SK-N-SH (cell line): Measurements from ENCODE around the gene MCM9. TPM values are rescaled to one million over a fixed set of nuclear protein-coding genes. Genes with fewer than 3 reads are reported as not detected.

ENCODE experiments used
- CTCF ChIA-PET: fragments of 300-600, 350-600 bp; formaldehyde crosslinking; extraction: SDS; loops from one replicate; lab custom pipeline; 2021; lab: Yijun Ruan, JAX
- POLR2A ChIA-PET: fragments of 350-600 bp; sonication (Branson Sonifier 250); formaldehyde crosslinking; extraction: SDS; loops from one replicate; lab custom pipeline; 2020; ENCODE audit warnings: antibody characterized with exemption, inconsistent platforms; lab: Yijun Ruan, JAX
- DNase-seq: peaks from one replicate; pipeline ENCODE4 v3.0.0; 2012
- H2AFZ ChIP-seq: fragments of 200-600 bp; sonication (generic); 2 replicates; pipeline ENCODE4 v1.8.1; 2016; ENCODE audit warnings: antibody characterized with exemption, mild to moderate bottlenecking, low read depth
- H3F3A ChIP-seq: fragments of 200-600 bp; sonication (generic); replicated peaks from 2 replicates; pipeline ENCODE3; 2016; ENCODE audit warnings: antibody characterized with exemption, mild to moderate bottlenecking; ENCODE audit not compliant: insufficient read depth
- H3K27ac ChIP-seq, 2 experiments: fragments of 200-500 bp in 1 of 2; fragments of 200-600 bp in 1 of 2; sonication (Bioruptor generic) in 1 of 2; sonication (generic), shearing (Covaris generic) in 1 of 2; 2 replicates each; pipeline versions ENCODE4 v1.5.1 to v1.6.1; 2014 to 2016; ENCODE audit warnings: low read depth in 2 of 2, inconsistent platforms in 1 of 2, low read length in 1 of 2, mild to moderate bottlenecking in 1 of 2, mixed read lengths in 1 of 2
- H3K27me3 ChIP-seq: fragments of 200-600 bp; sonication (generic), shearing (Covaris generic); 2 replicates; pipeline ENCODE4 v1.6.1; 2016; ENCODE audit warnings: mixed run types; ENCODE audit not compliant: insufficient read depth
- H3K36me3 ChIP-seq, 2 experiments: fragments of 200-500 bp in 1 of 2; fragments of 200-600 bp in 1 of 2; sonication (Bioruptor generic) in 1 of 2; sonication (generic) in 1 of 2; replicated peaks in 1 of 2; 2 replicates each; pipeline versions ENCODE3 to v1.5.1; 2014 to 2016; ENCODE audit warnings: low read length in 1 of 2, mild to moderate bottlenecking in 1 of 2; ENCODE audit not compliant: insufficient read depth in 2 of 2, control insufficient read depth in 1 of 2
- H3K4me1 ChIP-seq, 2 experiments: fragments of 200-500 bp in 1 of 2; fragments of 200-600 bp in 1 of 2; sonication (Bioruptor generic) in 1 of 2; sonication (generic), shearing (Covaris generic) in 1 of 2; 2 replicates each; pipeline versions ENCODE4 v1.5.1 to v1.6.1; 2014 to 2016; ENCODE audit warnings: low read depth in 1 of 2, low read length in 1 of 2, mixed run types in 1 of 2; ENCODE audit not compliant: insufficient read depth in 2 of 2, control insufficient read depth in 1 of 2
- H3K4me2 ChIP-seq: fragments of 200-600 bp; sonication (generic), shearing (Covaris generic); 2 replicates; pipeline ENCODE4 v1.6.1; 2017; ENCODE audit warnings: mixed run types
- H3K4me3 ChIP-seq, 2 experiments: fragments of 200-500 bp in 1 of 2; fragments of 200-600 bp in 1 of 2; sonication (Bioruptor generic) in 1 of 2; sonication (generic), shearing (Covaris generic) in 1 of 2; 2 replicates each; pipeline versions ENCODE4 v1.5.1 to v1.8.1; 2014 to 2016; ENCODE audit warnings: low read depth in 2 of 2, inconsistent platforms in 1 of 2, low read length in 1 of 2, mild to moderate bottlenecking in 1 of 2, mixed read lengths in 1 of 2, moderate library complexity in 1 of 2
- H3K79me2 ChIP-seq: fragments of 200-600 bp; sonication (generic); 2 replicates; pipeline ENCODE4 v1.8.1; 2017; ENCODE audit warnings: mild to moderate bottlenecking; ENCODE audit not compliant: insufficient read depth
- H3K9ac ChIP-seq: fragments of 200-600 bp; sonication (generic); 2 replicates; pipeline ENCODE4 v1.6.1; 2017; ENCODE audit warnings: mixed run types
- H3K9me2 ChIP-seq: fragments of 200-600 bp; sonication (generic); 2 replicates; pipeline ENCODE4 v1.6.1; 2017; ENCODE audit warnings: mixed run types
- H3K9me3 ChIP-seq: fragments of 200-600 bp; sonication (generic); 2 replicates; pipeline ENCODE4 v1.6.1; 2017; ENCODE audit warnings: mixed run types, mild to moderate bottlenecking, moderate library complexity
- H4K20me1 ChIP-seq: fragments of 200-600 bp; sonication (generic); 2 replicates; pipeline ENCODE4 v1.6.1; 2017; ENCODE audit warnings: mild to moderate bottlenecking, mixed run types; ENCODE audit not compliant: insufficient read depth
- ELF1 ChIP-seq: IDR thresholded peaks from 2 replicates; pipeline ENCODE4 v1.4.0; 2012
- EZH2phosphoT487 ChIP-seq: fragments of 200-600 bp; sonication (generic); IDR thresholded peaks from 2 replicates; pipeline ENCODE4 v1.6.1; 2017; ENCODE audit warnings: low read depth, mixed run types, mild to moderate bottlenecking, antibody characterized with exemption, moderate library complexity, borderline replicate concordance
- FOXJ3 ChIP-seq: sonication (generic); formaldehyde crosslinking; IDR thresholded peaks from 2 replicates; pipeline ENCODE4 v1.5.1; 2020; ENCODE audit warnings: mild to moderate bottlenecking, missing genetic modification reagents
- GABPA ChIP-seq: IDR thresholded peaks from 2 replicates; pipeline ENCODE4 v1.4.0; 2012; ENCODE audit warnings: low read depth, mild to moderate bottlenecking
- MEF2A ChIP-seq: IDR thresholded peaks from 2 replicates; pipeline ENCODE4 v1.4.0; 2012; ENCODE audit warnings: low read depth, borderline replicate concordance
- NRF1 ChIP-seq: IDR thresholded peaks from 2 replicates; pipeline ENCODE4 v1.6.1; 2012; ENCODE audit warnings: low read depth, mild to moderate bottlenecking, low read length
- RAD21 ChIP-seq: IDR thresholded peaks from 2 replicates; pipeline ENCODE4 v1.6.1; 2012; ENCODE audit warnings: mild to moderate bottlenecking, low read length
- RCOR1 ChIP-seq: fragments of 150-350 bp; IDR thresholded peaks from 2 replicates; pipeline ENCODE4 v1.6.1; 2017; ENCODE audit warnings: antibody characterized with exemption, low read length
- REST ChIP-seq: IDR thresholded peaks from 2 replicates; pipeline ENCODE4 v1.6.1; 2012; ENCODE audit warnings: mild to moderate bottlenecking, low read depth, low read length, moderate library complexity
- RFX5 ChIP-seq: IDR thresholded peaks from 2 replicates; pipeline ENCODE4 v1.6.1; 2012; ENCODE audit warnings: mild to moderate bottlenecking, improper control_type of control experiment, low read length
- RXRA ChIP-seq: IDR thresholded peaks from 2 replicates; pipeline ENCODE4 v1.4.0; 2012; ENCODE audit warnings: low read depth, mild to moderate bottlenecking, borderline replicate concordance
- SIN3A ChIP-seq: IDR thresholded peaks from 2 replicates; pipeline ENCODE4 v1.6.1; 2012; ENCODE audit warnings: low read depth, mild to moderate bottlenecking, low read length, moderate library complexity, borderline replicate concordance
- TCF12 ChIP-seq: IDR thresholded peaks from 2 replicates; pipeline ENCODE4 v1.4.0; 2012
- TEAD4 ChIP-seq: IDR thresholded peaks from 2 replicates; pipeline ENCODE4 v1.4.0; 2012; ENCODE audit warnings: mild to moderate bottlenecking, borderline replicate concordance; ENCODE audit not compliant: insufficient read depth
- USF1 ChIP-seq: IDR thresholded peaks from 2 replicates; pipeline ENCODE4 v1.4.0; 2012; ENCODE audit warnings: low read depth, borderline replicate concordance
- WGBS: methylation state at CpG from one replicate; pipeline ENCODE4 v1.1.6; 2017; ENCODE audit warnings: low lambda C conversion rate; 5-methylcytosine and 5-hydroxymethylcytosine counted together
- polyA plus RNA-seq, 3 experiments: library from polyadenylated mRNA; depleted of rRNA; stranded (reverse); fragments of >200 nt; gene quantifications; 2 replicates each; pipeline ENCODE4 v1.2.3, GENCODE V29; 2012
- TF ChIP-seq, protein P1 (sequence below): IDR thresholded peaks from 2 replicates; pipeline ENCODE4 v1.4.0; 2012; ENCODE audit warnings: low read depth
- TF ChIP-seq, protein P2 (sequence below): IDR thresholded peaks from 2 replicates; pipeline ENCODE4; 2012
- TF ChIP-seq, protein P3 (sequence below): fragments of 150-350 bp; IDR thresholded peaks from 2 replicates; pipeline ENCODE4 v1.6.1; 2016; ENCODE audit warnings: mild to moderate bottlenecking, low read depth, low read length
- TF ChIP-seq, protein P4 (sequence below): fragments of 150-350 bp; IDR thresholded peaks from 2 replicates; pipeline ENCODE4 v1.6.1; 2017; ENCODE audit warnings: antibody characterized with exemption, low read length, low read depth, borderline replicate concordance
- TF ChIP-seq, protein P5 (sequence below): IDR thresholded peaks from 2 replicates; pipeline ENCODE4 v1.4.0; 2012; ENCODE audit warnings: low read depth, borderline replicate concordance

Gene MCM9
- polyA plus RNA-seq, 1 of the 3 experiments (the other 2 are of a cell fraction), result 1.7 TPM

- Histone ChIP-seq H3K9me3 (no peaks in the 10 kb centered on the region), H3K27me3 (no peaks in the 10 kb centered on the region), H3F3A (no peaks in the 10 kb centered on the region), H3K27ac (no peak overlapping the region), H2AFZ (no peak overlapping the region), H3K36me3 (no peaks in the 10 kb centered on the region), H3K9ac (no peak overlapping the region), H3K79me2 (0 out of 2 replicates have a peak, but pooled peaks cover 3% of the 10 kb centered on the region), H3K4me1 (peaks cover 0 to 4% of the 10 kb centered on the region in 2 experiments; a peak in 1 of 4 replicates), H3K9me2 (no peaks in the 10 kb centered on the region; the same call in 1 of the 2 replicates), H4K20me1 (no peaks in the 10 kb centered on the region), H3K4me2 (no peak overlapping the region), H3K4me3 (no peak overlapping the region)
- CTCF ChIA-PET, result no interaction called here
- TF ChIP-seq, protein P1, sequence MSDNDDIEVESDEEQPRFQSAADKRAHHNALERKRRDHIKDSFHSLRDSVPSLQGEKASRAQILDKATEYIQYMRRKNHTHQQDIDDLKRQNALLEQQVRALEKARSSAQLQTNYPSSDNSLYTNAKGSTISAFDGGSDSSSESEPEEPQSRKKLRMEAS, result no peak
- TF ChIP-seq RXRA, result no peak
- no peak for TF ChIP-seq RAD21
- no peak for TF ChIP-seq RCOR1
- TF ChIP-seq EZH2phosphoT487, result no peak
- TF ChIP-seq ELF1, result no peak
- no peak for TF ChIP-seq REST
- no peak for TF ChIP-seq GABPA
- no peak for TF ChIP-seq USF1
- TF ChIP-seq, protein P2, sequence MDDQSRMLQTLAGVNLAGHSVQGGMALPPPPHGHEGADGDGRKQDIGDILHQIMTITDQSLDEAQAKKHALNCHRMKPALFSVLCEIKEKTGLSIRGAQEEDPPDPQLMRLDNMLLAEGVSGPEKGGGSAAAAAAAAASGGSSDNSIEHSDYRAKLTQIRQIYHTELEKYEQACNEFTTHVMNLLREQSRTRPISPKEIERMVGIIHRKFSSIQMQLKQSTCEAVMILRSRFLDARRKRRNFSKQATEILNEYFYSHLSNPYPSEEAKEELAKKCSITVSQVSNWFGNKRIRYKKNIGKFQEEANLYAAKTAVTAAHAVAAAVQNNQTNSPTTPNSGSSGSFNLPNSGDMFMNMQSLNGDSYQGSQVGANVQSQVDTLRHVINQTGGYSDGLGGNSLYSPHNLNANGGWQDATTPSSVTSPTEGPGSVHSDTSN, result no peak
- no peak for TF ChIP-seq MEF2A
- TF ChIP-seq TEAD4, result no peak
- TF ChIP-seq RFX5, result no peak
- TF ChIP-seq TCF12, result no peak
- TF ChIP-seq NRF1, result no peak
- no peak for TF ChIP-seq SIN3A
- TF ChIP-seq, protein P3, sequence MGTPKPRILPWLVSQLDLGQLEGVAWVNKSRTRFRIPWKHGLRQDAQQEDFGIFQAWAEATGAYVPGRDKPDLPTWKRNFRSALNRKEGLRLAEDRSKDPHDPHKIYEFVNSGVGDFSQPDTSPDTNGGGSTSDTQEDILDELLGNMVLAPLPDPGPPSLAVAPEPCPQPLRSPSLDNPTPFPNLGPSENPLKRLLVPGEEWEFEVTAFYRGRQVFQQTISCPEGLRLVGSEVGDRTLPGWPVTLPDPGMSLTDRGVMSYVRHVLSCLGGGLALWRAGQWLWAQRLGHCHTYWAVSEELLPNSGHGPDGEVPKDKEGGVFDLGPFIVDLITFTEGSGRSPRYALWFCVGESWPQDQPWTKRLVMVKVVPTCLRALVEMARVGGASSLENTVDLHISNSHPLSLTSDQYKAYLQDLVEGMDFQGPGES, result no peak
- TF ChIP-seq, protein P4, sequence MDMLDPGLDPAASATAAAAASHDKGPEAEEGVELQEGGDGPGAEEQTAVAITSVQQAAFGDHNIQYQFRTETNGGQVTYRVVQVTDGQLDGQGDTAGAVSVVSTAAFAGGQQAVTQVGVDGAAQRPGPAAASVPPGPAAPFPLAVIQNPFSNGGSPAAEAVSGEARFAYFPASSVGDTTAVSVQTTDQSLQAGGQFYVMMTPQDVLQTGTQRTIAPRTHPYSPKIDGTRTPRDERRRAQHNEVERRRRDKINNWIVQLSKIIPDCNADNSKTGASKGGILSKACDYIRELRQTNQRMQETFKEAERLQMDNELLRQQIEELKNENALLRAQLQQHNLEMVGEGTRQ, result no peak
- TF ChIP-seq, protein P5, sequence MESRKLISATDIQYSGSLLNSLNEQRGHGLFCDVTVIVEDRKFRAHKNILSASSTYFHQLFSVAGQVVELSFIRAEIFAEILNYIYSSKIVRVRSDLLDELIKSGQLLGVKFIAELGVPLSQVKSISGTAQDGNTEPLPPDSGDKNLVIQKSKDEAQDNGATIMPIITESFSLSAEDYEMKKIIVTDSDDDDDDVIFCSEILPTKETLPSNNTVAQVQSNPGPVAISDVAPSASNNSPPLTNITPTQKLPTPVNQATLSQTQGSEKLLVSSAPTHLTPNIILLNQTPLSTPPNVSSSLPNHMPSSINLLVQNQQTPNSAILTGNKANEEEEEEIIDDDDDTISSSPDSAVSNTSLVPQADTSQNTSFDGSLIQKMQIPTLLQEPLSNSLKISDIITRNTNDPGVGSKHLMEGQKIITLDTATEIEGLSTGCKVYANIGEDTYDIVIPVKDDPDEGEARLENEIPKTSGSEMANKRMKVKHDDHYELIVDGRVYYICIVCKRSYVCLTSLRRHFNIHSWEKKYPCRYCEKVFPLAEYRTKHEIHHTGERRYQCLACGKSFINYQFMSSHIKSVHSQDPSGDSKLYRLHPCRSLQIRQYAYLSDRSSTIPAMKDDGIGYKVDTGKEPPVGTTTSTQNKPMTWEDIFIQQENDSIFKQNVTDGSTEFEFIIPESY, result no peak
- TF ChIP-seq FOXJ3 (CRISPR knock-in tag), result no peak
- no peak for DNase-seq
- WGBS, result 96% methylated on average over 2 of the region's 2 CpGs
- POLR2A ChIA-PET, result no interaction called here
Observed at GRCh38 chr6:118877806-118878205, 57.2 kb downstream of the MCM9 start.
